GM19395 (cell line): ENCODE measurements around the gene LILRA1.
"Not testable (repeated sequence)": the region's sequence is repeated elsewhere in the genome, so short reads cannot be mapped to it uniquely, and the experiment has no call there.

Experiments used
- ATAC-seq: cut with Tn5 transposase; IDR thresholded peaks from one replicate; pipeline ENCODE4 v1.9.1; 2021; ENCODE audit warnings: mild to moderate bottlenecking, moderate library complexity; ENCODE audit not compliant: unreplicated experiment

Gene LILRA1

DNA sequence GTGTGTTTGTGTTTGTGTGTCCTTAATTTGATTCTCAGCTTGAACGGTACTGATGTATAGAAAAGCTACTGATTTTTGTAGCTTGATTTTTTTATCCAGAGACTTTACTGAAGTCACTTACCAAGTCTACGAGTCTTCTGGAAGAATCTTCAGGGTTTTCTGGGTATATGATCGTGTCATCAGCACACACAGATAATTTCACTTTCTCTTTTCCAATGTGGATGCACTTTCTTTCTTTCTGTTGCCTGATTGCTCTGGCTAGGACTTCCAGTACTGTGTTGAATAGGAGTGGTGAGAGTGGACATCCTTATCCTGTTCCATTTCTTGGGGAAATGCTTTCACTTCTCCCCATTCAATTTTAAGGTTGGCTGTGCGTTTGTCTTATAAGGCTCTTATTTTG lies 29.0 kb downstream of the LILRA1 start:
- ATAC-seq: no peak

DNA sequence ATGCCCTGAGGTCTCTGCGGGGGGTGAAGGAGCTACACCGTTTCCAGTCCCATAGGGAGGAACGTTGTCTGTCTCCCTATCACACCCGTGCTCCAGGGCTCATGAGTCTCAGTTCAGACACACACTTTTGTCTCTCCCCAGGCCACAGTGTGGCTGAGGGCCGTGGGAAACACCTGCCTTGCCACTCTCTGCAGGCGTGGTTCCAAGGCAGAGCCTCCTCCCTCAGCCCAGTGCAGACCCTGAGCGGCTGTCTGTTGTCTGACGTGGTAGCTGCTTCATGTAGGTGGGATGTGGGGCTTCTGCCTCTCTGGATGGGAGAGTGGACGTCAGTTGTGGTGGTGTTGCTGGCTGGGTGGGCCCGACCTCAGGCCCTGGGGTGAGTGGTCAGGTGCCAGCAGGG lies 30.8 kb downstream of the LILRA1 start:
- ATAC-seq: not testable (repeated sequence)

DNA sequence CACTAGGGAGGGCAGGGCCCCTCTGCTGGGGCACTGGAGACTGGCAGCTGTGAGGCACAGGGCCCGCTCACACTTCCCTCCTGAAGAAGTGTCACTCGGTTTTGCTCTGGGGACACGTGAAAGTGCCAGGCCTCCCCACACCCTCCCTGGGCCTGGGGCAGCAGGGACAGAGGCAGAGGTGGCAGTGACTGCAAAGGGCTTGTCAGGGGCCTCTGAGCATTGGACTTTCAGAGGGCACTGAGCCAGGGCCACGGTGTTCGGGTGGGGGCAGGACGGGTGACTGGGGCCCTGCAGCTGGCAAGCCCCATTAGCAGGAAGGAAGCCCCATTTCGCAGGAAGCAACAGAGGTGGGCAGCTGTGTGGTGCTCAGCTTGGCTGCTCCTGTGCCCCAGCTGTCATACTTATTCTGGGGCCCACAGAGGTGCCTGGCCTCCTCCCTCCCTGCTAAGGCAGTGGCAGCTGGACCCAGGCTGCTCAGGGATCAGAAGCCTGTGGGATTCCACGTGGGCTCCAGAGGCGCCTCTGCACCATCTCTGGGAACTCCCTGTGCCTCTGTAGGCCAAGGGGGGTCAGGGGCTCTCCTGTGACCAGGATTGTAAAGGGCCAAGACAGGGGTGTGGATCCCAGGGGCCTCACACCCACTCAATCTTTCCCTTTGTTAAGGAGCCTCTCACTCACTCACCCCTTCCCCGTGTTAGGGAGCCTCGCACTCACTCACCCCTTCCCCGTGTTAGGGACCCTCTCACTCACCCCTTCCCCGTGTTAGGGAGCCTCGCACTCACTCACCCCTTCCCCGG lies 31.7 kb downstream of the LILRA1 start:
- not testable (repeated sequence) for ATAC-seq

DNA sequence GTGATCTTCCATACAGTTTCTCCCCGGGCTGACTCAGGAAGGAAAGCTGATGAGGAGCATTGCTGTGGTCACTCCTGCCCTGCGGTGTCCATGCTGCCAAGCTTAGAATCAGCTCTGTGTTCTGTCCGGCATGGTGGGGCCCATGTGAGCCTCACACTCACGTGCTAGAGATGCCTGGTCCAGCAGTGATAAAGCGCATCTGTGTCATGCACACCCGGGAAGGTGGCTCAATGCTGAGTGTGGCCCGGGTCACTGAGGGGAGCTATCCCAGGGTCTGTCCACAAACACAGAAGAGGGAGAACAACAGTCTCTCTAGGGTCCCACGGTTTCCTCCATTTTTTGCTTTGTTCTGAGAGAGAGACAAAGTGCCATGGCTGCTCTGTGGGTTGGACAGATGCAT lies 33.3 kb downstream of the LILRA1 start:
- ATAC-seq: no peak

DNA sequence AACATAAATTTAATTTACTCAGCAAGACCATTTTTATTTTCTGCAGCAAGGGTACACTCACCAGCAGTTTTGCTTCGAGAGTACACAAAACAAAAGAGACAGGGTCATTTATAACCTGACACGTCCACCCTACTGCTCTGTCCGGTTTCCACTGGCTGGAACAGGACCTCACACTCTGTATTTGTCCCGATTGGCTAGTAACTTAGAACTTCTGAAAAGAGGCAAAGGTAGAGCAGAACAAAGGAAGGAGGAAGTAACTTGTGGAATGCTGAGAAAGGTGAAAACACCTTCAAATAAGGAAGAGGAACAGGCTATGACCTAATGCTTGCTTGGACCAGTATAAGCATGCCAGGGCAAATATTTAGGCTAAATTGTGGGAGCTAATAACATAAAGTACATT lies 34.5 kb downstream of the LILRA1 start:
- not testable (repeated sequence) for ATAC-seq

DNA sequence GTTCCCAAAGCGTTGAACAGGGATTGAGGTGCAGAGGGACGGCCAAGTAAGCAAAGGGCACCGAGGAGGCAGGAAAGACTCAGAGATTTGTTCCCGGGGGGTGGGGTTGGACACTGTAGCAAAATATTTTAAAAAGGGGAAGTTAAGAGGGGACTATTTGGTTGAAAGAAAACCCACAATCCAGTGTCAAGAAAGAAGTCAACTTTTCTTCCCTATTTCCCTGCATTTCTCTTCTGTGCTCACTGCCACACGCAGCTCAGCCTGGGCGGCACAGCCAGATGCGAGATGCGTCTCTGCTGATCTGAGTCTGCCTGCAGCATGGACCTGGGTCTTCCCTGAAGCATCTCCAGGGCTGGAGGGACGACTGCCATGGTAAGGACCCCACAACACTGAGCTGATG lies 36.8 kb downstream of the LILRA1 start, which contains the start of gene LILRB1:
Gene LILRB1, plus strand, starts transcription at position 223 of the 400 bp plus-strand sequence. CDS start 590 bp downstream, outside the sequence.
- not testable (repeated sequence) for ATAC-seq

DNA sequence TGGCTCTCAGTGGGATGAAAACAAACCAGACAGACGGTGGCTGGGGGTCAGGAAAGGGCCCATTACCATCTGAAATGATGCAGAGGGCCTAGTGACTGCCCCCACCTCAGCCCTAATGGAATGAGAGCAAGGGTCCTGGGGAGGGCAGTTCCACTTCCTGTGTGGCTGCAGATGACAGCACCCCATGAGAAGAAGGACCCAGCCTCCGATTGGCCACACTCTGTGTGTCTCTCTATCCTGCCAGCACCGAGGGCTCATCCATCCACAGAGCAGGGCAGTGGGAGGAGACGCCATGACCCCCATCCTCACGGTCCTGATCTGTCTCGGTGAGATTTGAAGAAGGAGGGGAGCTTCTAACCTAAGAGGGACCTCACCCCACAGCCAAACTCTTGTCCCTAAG lies 37.4 kb downstream of the LILRA1 start:
- ATAC-seq: no peak

DNA sequence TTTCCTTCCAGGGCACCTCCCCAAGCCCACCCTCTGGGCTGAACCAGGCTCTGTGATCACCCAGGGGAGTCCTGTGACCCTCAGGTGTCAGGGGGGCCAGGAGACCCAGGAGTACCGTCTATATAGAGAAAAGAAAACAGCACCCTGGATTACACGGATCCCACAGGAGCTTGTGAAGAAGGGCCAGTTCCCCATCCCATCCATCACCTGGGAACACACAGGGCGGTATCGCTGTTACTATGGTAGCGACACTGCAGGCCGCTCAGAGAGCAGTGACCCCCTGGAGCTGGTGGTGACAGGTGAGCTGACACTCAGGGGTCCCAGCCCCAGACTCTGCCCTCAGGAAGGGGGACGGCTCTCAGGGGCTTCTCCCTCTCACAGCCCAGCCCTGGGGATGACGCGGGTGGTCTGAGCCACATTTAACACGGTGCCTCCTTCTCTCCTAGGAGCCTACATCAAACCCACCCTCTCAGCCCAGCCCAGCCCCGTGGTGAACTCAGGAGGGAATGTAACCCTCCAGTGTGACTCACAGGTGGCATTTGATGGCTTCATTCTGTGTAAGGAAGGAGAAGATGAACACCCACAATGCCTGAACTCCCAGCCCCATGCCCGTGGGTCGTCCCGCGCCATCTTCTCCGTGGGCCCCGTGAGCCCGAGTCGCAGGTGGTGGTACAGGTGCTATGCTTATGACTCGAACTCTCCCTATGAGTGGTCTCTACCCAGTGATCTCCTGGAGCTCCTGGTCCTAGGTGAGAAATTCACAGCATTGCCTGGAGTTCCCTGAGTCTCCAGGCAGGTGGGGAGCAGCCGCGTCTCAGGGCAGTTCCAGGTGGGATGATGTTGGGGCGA lies 38.3 kb downstream of the LILRA1 start:
- ATAC-seq: not testable (repeated sequence)

DNA sequence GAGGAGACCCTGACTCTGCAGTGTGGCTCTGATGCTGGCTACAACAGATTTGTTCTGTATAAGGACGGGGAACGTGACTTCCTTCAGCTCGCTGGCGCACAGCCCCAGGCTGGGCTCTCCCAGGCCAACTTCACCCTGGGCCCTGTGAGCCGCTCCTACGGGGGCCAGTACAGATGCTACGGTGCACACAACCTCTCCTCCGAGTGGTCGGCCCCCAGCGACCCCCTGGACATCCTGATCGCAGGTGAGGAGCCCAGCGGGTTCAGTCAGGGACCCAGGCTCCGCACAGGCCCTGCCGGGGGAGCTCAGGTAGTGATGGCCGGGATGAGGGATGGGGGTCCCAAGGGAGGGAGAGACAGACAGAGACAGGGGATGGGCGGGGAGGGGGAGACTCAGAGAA lies 39.1 kb downstream of the LILRA1 start:
- not testable (repeated sequence) for ATAC-seq

DNA sequence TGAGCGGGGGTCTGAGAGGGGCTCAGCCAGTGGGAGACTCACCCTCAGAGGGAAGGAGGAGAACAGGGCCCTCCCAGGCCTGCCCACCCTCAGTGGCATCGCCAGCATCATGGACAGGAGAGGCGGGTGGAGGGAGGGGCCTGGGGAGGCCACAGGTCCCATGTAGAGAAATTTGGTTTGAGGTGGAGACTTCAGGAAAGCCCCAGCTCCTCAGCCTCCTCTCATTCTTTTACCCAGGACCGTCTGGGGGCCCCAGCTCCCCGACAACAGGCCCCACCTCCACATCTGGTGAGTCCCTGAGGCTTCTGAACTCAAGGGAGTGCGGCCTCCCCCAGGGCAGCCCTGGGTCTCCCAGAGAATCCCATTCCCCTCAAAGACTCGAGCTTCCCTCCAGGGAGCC lies 40.0 kb downstream of the LILRA1 start:
- ATAC-seq: no peak

DNA sequence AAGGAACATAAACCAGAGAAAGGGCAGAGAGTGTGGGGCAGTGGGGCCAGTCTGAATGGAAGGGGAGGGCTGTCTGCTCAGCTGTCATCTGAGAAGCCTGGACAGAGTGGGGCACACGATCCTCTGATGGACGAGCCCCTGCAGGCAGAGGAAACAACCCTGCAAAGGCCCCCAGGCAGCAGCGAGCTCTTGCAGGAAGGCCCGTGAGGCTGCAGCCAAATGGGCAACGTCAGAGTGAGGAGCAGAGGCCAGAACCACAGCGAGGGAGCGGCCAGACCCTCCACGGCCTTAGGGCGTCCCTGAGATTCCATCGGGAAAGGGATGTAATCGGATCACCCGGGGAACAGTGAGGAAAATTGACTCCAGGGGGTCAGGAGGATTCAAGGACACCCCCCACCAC lies 42.6 kb downstream of the LILRA1 start:
- ATAC-seq: not testable (repeated sequence)

DNA sequence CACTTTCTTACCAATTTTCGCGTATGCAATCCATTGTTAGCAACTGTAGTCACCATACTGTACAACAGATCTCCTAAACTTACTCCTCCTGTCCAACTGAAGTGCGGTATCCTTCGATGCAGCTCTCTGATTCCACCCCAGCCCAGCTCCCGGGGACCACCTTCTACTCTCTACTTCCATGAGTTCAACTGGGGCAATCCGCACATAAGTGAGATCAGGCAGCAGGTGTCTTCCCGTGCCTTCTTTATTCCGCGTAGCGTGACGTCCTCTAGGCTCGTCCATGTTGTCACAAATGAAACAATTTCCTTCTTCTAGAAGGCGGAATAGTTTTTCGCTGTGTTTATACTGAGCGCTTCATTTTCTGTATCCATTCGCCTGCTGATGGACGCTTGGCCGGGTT lies 45.3 kb downstream of the LILRA1 start:
- ATAC-seq: no peak

DNA sequence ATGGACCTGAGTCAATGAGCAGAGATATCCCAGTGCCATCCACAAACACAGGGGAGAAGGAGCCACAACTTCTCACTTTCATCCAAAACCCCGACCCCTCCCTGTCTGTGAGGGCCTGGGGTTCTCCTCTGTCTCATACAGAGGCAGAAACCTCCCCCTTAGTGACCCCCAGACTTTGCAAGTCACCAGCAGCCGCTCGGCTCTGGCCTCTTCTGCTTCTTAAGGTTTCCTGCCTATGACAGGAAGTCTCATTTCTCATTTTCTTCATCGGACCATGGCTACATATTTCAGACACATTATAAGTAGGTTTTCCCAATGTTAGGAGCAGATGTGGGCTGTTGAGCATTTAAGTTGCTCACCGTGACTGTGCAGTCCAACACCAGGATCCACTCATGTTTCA lies 49.5 kb downstream of the LILRA1 start:
- ATAC-seq: not testable (repeated sequence)

DNA sequence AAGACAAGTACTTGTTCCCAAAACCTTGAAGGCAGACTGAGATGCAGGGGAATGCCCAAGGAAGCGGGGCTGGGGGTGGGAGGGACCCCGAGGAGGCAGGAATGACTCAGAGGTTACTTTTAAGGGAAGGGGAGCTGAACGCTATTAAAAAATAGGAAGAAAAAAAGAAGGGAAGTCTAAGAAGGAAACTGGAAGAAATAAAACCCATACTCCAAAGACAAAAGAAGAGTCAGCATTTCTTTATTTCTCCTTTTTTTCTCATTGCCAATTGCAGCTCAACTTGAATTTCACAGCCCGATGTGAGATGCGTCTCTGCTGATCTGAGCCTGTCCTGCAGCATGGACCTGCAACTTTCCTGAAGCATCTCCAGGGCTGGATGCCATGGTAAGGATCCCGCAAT lies 50.2 kb downstream of the LILRA1 start:
- ATAC-seq: not testable (repeated sequence)

DNA sequence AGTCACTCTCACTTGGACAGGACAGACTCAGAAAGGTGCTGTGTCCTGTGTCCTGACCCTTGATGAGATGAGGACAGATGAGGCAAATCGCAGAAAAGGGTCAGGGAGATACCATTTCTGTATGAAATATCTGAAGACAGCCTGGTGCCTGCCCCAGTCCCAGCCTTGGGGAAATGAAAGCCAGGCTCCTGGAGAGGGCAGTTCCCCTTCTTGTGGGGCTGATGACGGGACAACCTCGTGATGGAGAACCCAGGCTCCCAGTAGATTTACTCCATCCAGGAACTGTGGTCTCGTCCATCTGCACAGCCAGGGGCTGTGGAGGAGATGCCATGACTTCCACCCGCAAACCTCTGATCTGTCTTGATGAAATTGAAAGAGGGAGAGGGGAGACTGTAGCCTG lies 50.6 kb downstream of the LILRA1 start:
- no peak for ATAC-seq

DNA sequence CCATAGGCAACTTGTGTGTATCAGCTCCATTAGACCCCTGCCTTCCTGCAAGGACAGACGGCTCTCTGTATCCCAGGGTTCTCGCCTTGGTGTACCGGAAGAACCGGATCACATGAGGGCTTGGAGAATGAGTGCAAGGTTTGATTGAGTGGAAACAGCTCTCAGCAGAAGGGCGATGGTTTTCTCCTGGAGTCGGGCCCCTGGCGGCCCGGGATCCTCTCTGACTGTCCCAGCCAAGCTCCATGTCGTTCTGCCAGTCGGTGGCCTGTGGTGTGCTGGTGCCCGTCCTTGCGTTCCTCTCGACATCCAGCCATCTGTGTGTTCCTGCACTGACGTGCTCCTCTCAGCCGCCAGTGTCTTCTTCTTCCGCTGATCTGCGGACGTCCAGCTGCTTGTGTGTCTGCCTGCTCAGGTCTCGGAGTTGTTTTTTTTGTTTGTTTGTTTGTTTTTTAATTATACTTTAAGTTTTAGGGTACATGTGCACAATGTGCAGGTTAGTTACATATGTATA lies 53.0 kb downstream of the LILRA1 start:
- ATAC-seq: no peak

DNA sequence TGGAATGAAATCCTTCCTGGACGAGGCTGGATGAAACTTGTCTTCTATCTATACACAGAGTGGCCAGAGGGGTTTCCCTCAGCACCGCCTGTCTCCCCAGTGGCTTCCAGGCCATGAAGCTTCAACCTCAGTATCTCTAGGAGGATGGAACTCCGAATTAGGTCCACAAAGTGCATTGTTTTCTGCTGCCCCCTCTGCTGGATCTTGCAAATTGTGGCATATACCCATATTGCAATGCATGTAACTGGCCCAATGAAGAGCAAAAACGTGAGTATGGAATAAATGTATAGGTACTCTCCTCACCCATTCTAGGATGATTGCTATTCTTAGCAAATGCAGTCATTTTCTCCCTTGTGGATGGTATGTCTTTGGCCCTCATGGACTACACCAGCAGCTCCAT lies 54.7 kb downstream of the LILRA1 start:
- ATAC-seq: no peak

DNA sequence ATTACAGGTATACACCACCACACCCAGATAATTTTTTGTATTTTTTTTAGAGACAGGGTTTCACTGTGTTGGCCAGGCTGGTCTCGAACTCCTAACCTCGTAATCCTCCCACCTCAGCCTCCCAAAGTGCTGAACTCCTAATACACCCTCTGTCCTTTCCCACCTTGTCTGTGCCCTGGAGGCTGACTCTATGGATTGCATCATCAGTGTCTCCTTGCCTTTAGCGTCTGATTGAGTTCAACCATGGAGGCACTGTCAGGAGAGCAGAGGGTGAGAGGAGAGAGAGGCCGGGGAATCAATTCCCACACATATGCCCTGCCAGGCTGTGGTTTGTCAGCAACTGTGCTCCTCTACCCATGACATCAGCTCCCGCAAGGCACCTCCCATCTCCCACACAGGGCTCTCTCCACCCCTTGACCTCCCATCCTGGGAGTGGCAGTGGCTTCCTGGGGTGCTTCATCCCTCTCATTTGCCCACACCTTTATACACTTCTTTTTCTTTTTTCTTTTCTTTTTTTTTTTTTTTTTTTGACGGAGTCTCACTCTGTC lies 56.8 kb downstream of the LILRA1 start:
- ATAC-seq: no peak
